Neural cell (in vitro differentiated cells): ENCODE data around the gene FILIP1.

Experiments used
- CTCF ChIP-seq: fragments of 450-650 bp; IDR thresholded peaks from 2 replicates; pipeline ENCODE4 v1.5.1; 2014; ENCODE audit warnings: antibody characterized with exemption, mild to moderate bottlenecking, moderate library complexity; ENCODE audit not compliant: poor library complexity, severe bottlenecking
- EP300 ChIP-seq: fragments of 450-650 bp; conservative IDR thresholded peaks from 2 replicates; pipeline ENCODE4 v1.6.1; 2014; ENCODE audit warnings: antibody characterized with exemption, mild to moderate bottlenecking, moderate library complexity; ENCODE audit not compliant: poor library complexity, severe bottlenecking
- EZH2 ChIP-seq: fragments of 200-600, 300-800 bp; shearing (Covaris generic), sonication (generic); IDR thresholded peaks from 2 replicates; pipeline ENCODE4 v1.6.1; 2014; ENCODE audit warnings: antibody characterized with exemption, low read length, borderline replicate concordance, mild to moderate bottlenecking; ENCODE audit not compliant: insufficient read depth, poor library complexity, severe bottlenecking
- MXI1 ChIP-seq: fragments of 450-650 bp; conservative IDR thresholded peaks from 2 replicates; pipeline ENCODE4 v1.6.1; 2014; ENCODE audit warnings: antibody characterized with exemption, mild to moderate bottlenecking; ENCODE audit not compliant: poor library complexity, severe bottlenecking

- no peak for TF ChIP-seq CTCF
- no peak for TF ChIP-seq EZH2
- TF ChIP-seq EP300: no peak
- TF ChIP-seq MXI1: no peak
Observed at GRCh38 chr6:75409928-75410327, 83.7 kb downstream of the FILIP1 start.
